SK-N-SH (cell line): ENCODE measurements around the gene PDCD1.

Source experiments
- CTCF ChIP-seq: fragments of 200-600 bp; sonication (generic); IDR thresholded peaks from 2 replicates; pipeline ENCODE4 v1.6.1; 2017; ENCODE audit warnings: antibody characterized with exemption, mild to moderate bottlenecking, moderate library complexity
- MEF2A ChIP-seq: IDR thresholded peaks from 2 replicates; pipeline ENCODE4 v1.4.0; 2012; ENCODE audit warnings: low read depth, borderline replicate concordance
- RFX5 ChIP-seq: IDR thresholded peaks from 2 replicates; pipeline ENCODE4 v1.6.1; 2012; ENCODE audit warnings: mild to moderate bottlenecking, improper control_type of control experiment, low read length
- RXRA ChIP-seq: IDR thresholded peaks from 2 replicates; pipeline ENCODE4 v1.4.0; 2012; ENCODE audit warnings: low read depth, mild to moderate bottlenecking, borderline replicate concordance

GRCh38 chr2:241898463-241899270 lies 40.0 kb upstream of the PDCD1 start:
- TF ChIP-seq RXRA, result no peak
- TF ChIP-seq RFX5, result no peak
- no peak for TF ChIP-seq CTCF
- no peak for TF ChIP-seq MEF2A
